Ovary (tissue), 9 donors: ENCODE data around the gene USP32. TPM values are rescaled to one million over a fixed set of nuclear protein-coding genes. Genes with fewer than 3 reads are reported as not detected.

Source experiments
- DNase-seq, 5 donors: peaks; one replicate each; pipeline ENCODE4 v3.0.0-alpha.2; 2019 to 2020
- H3K27ac ChIP-seq, 2 donors: fragments of 200-600 bp; one replicate each; pipeline versions ENCODE4 v1.5.1 to v1.8.0; 2019 to 2022
- H3K27me3 ChIP-seq: fragments of 200-600 bp; one replicate; pipeline ENCODE4 v1.8.0; 2022
- H3K36me3 ChIP-seq: fragments of 200-600 bp; sonication (generic); one replicate; pipeline ENCODE4 v1.5.1; 2019
- H3K4me1 ChIP-seq: one replicate; pipeline ENCODE4 v1.8.1; 2013; ENCODE audit warnings: mild to moderate bottlenecking, moderate library complexity; ENCODE audit not compliant: insufficient read depth
- H3K4me3 ChIP-seq: fragments of 200-600 bp; sonication (generic); one replicate; pipeline ENCODE4 v1.5.1; 2017
- H3K9me3 ChIP-seq, 2 donors: fragments of 200-600 bp in 1 of 2; sonication (generic) in 1 of 2; one replicate each; pipeline versions ENCODE4 v1.5.1 to v1.8.1; 2013 to 2019; ENCODE audit warnings: mild to moderate bottlenecking in 1 of 2, moderate library complexity in 1 of 2
- EP300 ChIP-seq: sonication (generic); formaldehyde crosslinking; IDR thresholded peaks from one replicate; pipeline ENCODE4 v1.6.1; 2017; ENCODE audit warnings: antibody characterized with exemption
- POLR2A ChIP-seq: fragments of 450-650 bp; IDR thresholded peaks from one replicate; pipeline ENCODE4 v1.6.1; 2017; ENCODE audit warnings: antibody characterized with exemption, mild to moderate bottlenecking, moderate library complexity
- WGBS, 3 donors: extraction: QIAGEN DNeasy Blood & Tissue Kit in 1 of 3; methylation state at CpG; one replicate each; pipeline versions ENCODE4 v1.1.5 to v1.1.7; 2013 to 2017; 5-methylcytosine and 5-hydroxymethylcytosine counted together
- intact Hi-C, 4 donors: fragments of 100-400 bp; cut with DNase I; formaldehyde crosslinking; loops; one replicate each; pipeline versions ENCODE4 v1.11.0 to v1.15.1; 2022 to 2023
- polyA plus RNA-seq, 2 donors: library from polyadenylated mRNA; stranded (reverse); fragments of 200-250 nt in 1 of 2; fragments of 350-450 nt in 1 of 2; fragmentation: Illumina TruSeq in 1 of 2; extraction: RNeasy Lipid Tissue Mini Kit (QIAGEN cat#74804) in 1 of 2; gene quantifications; one replicate each; pipeline ENCODE4 v1.2.3, GENCODE V29; 2013 to 2014
- total RNA-seq, 7 donors: library from RNA; depleted of rRNA in 2 of 7; stranded (reverse); fragments of >200 nt in 2 of 7; fragmentation: NEBNext Ultra II Directional in 3 of 7; extraction: Animal tissue kit (Norgen Biotek cat#: 25700) in 3 of 7; gene quantifications; one replicate each; pipeline versions ENCODE4 v1.1.0 to v1.2.4, GENCODE V29; 2016 to 2023
- TF ChIP-seq, protein P1 (sequence below), 3 donors: fragments of 450-650 bp in 2 of 3; fragments of 200-600 bp in 1 of 3; IDR thresholded peaks; one replicate each; pipeline versions ENCODE4 v1.5.1 to v1.8.0; 2016 to 2022; ENCODE audit warnings: antibody characterized with exemption in 3 of 3, mild to moderate bottlenecking in 1 of 3
- donor health status: DM: no; HTN: no; CAD: no; lungs with moderate emphysema.
- donor health status: DM: no; HTN: no; CAD: no.
- donor health status: Bipolar disorder and iron deficiency.
- donor health status: DM: yes; HTN: yes; CAD: no.
- donor health status: DM: no; HTN: no; CAD: no.
- donor health status: DM: yes; HTN: yes; CAD: no.

The USP32 gene
- total and polyA plus RNA-seq, 9 donors = 8.7 to 37.6 (median 32.9) TPM

DNA sequence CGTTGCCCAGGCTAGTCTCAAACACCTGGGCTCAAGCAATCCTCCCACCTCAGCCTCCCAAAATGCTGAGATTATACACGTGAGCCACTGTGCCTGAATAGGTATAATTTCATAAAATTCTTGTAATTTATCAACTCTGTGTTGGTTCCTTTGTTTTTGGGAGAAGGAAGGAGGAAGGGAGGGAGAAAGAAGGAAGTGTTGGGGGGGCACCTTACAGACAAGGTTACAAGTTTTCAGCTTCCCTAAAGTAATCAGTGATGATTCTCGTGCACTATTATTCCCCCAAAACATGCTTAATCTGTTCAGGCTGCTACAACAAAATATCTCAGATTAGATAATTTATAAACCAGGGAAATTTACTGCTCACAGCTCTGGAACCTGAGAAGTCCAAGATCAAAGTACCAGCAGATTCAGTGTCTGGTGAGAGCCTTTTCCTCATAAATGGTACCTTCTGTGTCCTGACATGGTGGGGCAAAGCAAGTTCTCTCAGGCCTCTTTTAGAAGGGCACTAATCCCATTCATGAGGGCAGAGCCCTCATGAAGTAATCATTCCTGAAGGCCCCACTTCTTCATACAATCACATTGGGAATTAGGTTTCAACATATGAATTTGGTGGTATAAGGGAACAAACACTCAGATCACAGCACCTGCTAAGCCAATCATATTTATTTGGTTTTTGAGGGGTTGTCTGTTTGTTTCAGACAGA lies 28.1 kb downstream of the USP32 start:
- 96 to 98% (median 96%) methylated on average over 3 of the region's 3 CpGs for WGBS, 3 donors
- H3K36me3 ChIP-seq = no peaks in the 10 kb centered on the region
- no peaks in the 10 kb centered on the region for H3K9me3 ChIP-seq
- no peak for DNase-seq
- no peak overlapping the region for H3K4me3 ChIP-seq
- H3K4me1 ChIP-seq = no peaks in the 10 kb centered on the region
- TF ChIP-seq EP300 (no peak), POLR2A (no peak)
- TF ChIP-seq, protein P1, sequence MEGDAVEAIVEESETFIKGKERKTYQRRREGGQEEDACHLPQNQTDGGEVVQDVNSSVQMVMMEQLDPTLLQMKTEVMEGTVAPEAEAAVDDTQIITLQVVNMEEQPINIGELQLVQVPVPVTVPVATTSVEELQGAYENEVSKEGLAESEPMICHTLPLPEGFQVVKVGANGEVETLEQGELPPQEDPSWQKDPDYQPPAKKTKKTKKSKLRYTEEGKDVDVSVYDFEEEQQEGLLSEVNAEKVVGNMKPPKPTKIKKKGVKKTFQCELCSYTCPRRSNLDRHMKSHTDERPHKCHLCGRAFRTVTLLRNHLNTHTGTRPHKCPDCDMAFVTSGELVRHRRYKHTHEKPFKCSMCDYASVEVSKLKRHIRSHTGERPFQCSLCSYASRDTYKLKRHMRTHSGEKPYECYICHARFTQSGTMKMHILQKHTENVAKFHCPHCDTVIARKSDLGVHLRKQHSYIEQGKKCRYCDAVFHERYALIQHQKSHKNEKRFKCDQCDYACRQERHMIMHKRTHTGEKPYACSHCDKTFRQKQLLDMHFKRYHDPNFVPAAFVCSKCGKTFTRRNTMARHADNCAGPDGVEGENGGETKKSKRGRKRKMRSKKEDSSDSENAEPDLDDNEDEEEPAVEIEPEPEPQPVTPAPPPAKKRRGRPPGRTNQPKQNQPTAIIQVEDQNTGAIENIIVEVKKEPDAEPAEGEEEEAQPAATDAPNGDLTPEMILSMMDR (IDR thresholded peaks at IDR 0.05) = no peak
- no peaks in the 10 kb centered on the region for H3K27me3 ChIP-seq
- intact Hi-C loops = no loop called here
- no peak overlapping the region for H3K27ac ChIP-seq

DNA sequence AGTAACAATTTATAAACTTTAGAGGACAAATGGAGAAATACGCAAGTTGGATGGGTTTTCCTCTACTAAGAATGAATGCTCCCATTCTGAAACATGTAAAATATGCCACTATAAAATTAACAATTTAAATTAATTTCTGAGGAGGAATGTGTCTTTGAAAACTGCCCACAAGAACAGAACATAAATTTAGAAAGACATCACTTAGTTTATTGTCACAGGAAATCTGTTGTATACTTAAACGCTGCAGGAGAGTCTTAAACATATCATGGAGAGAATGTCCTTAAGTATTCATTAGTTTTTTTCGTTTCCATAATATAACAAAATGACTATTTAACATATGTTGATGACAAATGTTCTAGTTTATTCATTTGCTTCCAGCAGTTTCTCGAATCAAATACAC lies 29.6 kb downstream of the USP32 start:
- H3K4me3 ChIP-seq = no peak overlapping the region
- DNase-seq = no peak
- H3K36me3 ChIP-seq = no peaks in the 10 kb centered on the region
- no peaks in the 10 kb centered on the region for H3K9me3 ChIP-seq
- no peaks in the 10 kb centered on the region for H3K4me1 ChIP-seq
- intact Hi-C loops = no loop called here
- 65 to 77% (median 69%) methylated on average over 4 of the region's 4 CpGs for WGBS, 3 donors
- no peaks in the 10 kb centered on the region for H3K27me3 ChIP-seq
- TF ChIP-seq EP300 = no peak
- TF ChIP-seq POLR2A = no peak
- TF ChIP-seq, protein P1 (IDR thresholded peaks at IDR 0.05) = no peak
- no peak overlapping the region for H3K27ac ChIP-seq

DNA sequence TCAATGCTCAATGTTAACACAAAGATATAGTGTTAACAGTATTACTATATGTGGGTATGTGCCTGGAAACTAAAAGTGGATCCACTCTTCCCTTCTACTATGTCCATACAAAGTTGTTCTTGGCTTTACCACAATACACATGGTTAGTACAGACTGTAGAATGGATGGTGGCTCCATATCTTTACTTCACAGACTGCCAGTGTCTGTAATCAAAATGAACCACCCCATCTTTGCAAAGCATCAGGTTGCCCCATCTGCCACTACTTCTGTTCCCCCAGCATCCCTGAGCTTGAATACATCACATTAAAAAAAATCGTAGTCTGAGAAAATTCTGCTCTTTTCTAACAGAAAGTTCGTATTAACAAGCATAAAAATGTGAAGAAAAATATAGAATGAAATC lies 30.0 kb downstream of the USP32 start:
- DNase-seq = no peak
- TF ChIP-seq, protein P1 (IDR thresholded peaks at IDR 0.05) = no peak
- TF ChIP-seq EP300 = no peak
- no peak for TF ChIP-seq POLR2A
- no peaks in the 10 kb centered on the region for H3K4me1 ChIP-seq
- no peak overlapping the region for H3K27ac ChIP-seq
- H3K9me3 ChIP-seq = no peaks in the 10 kb centered on the region
- H3K36me3 ChIP-seq = no peaks in the 10 kb centered on the region
- H3K27me3 ChIP-seq = no peaks in the 10 kb centered on the region
- intact Hi-C loops = no loop called here
- no peak overlapping the region for H3K4me3 ChIP-seq
- whole genome bisulfite sequencing, 3 donors = 85 to 90% (median 89%) methylated on average over 2 of the region's 2 CpGs

DNA sequence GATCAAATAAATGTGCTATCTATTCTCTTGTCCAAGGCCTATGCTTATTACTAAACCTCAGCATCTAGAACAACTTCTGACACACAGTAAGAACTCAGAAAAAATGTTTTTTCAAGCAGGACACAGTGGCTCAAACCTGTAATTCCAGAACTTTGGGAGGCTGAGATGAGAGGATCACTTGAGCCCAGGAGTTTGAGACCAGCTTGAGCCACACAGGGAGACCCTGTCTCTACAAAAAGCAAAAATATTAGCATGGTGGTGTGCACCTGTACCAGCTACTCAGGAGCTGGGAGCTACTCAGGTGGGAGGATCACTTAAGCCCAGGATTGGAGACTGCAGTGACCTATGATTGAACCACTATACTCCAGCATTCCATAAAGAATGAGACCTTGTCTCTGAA lies 32.5 kb downstream of the USP32 start:
- no peak for DNase-seq
- H3K4me1 ChIP-seq = peaks cover 2% of the 10 kb centered on the region
- TF ChIP-seq POLR2A (no peak), EP300 (no peak)
- TF ChIP-seq, protein P1 (IDR thresholded peaks at IDR 0.05) = no peak
- no peak overlapping the region for H3K4me3 ChIP-seq
- H3K27me3 ChIP-seq = no peaks in the 10 kb centered on the region
- intact Hi-C loops = no loop called here
- H3K9me3 ChIP-seq = no peaks in the 10 kb centered on the region
- no peak overlapping the region for H3K27ac ChIP-seq
- no peaks in the 10 kb centered on the region for H3K36me3 ChIP-seq
